Measurements from ENCODE around the gene RCAN3. TPM values are rescaled to one million over a fixed set of nuclear protein-coding genes. Genes with fewer than 3 reads are reported as not detected.

The RCAN3 gene
- total RNA-seq, 2 donors from 2014 or later = 103 to 151 TPM

- peaks cover 6% of the 10 kb centered on the region for H3K27me3 Mint-ChIP-seq (ENCODE audit: low read depth)
- no peaks in the 10 kb centered on the region for H3K36me3 Mint-ChIP-seq (ENCODE audit: insufficient read depth in 2 of 2)
- no peak overlapping the region for H3K27ac Mint-ChIP-seq
- H3K9me3 Mint-ChIP-seq = no peaks in the 10 kb centered on the region
- no peak for DNase-seq
- no peak overlapping the region for H3K4me3 Mint-ChIP-seq
- no peak for ATAC-seq (replicated peaks in 1 of 2)
- peaks cover 22% of the 10 kb centered on the region for H3K4me1 Mint-ChIP-seq (ENCODE audit: low read depth)
Measured at GRCh38 chr1:24551290-24551959, 48.8 kb downstream of the RCAN3 start.

GRCh38 chr1:24551960-24552571 lies 49.4 kb downstream of the RCAN3 start:
- no peak overlapping the region for H3K27ac Mint-ChIP-seq
- H3K27me3 Mint-ChIP-seq (ENCODE audit: low read depth) = peaks cover 10% of the 10 kb centered on the region
- H3K4me1 Mint-ChIP-seq (ENCODE audit: low read depth) = peaks cover 22% of the 10 kb centered on the region
- H3K4me3 Mint-ChIP-seq = no peak overlapping the region
- ATAC-seq (replicated peaks in 1 of 2) = no peak
- H3K36me3 Mint-ChIP-seq (ENCODE audit: insufficient read depth in 2 of 2) = no peaks in the 10 kb centered on the region
- no peak for DNase-seq
- H3K9me3 Mint-ChIP-seq = no peaks in the 10 kb centered on the region

GRCh38 chr1:24553931-24554330 lies 51.3 kb downstream of the RCAN3 start:
- no peak overlapping the region for H3K27ac Mint-ChIP-seq
- no peak for ATAC-seq (replicated peaks in 1 of 2)

GRCh38 chr1:24554714-24555113 lies 52.1 kb downstream of the RCAN3 start:
- H3K4me3 Mint-ChIP-seq = peak overlapping the region in 1 of 2 donors; percentile 15
- H3K27me3 Mint-ChIP-seq (ENCODE audit: low read depth) = peaks cover 14% of the 10 kb centered on the region
- no peaks in the 10 kb centered on the region for H3K9me3 Mint-ChIP-seq
- DNase-seq (no peak), ATAC-seq (replicated peaks in 1 of 2) (no peak)
- H3K36me3 Mint-ChIP-seq (ENCODE audit: insufficient read depth in 2 of 2) = no peaks in the 10 kb centered on the region
- peaks cover 18% of the 10 kb centered on the region for H3K4me1 Mint-ChIP-seq (ENCODE audit: low read depth)
- no peak overlapping the region for H3K27ac Mint-ChIP-seq

More at GRCh38 chr1:24553931-24554330, 51.3 kb downstream of the RCAN3 start:
- Mint-ChIP-seq H3K4me1 (ENCODE audit: low read depth) (peaks cover 18% of the 10 kb centered on the region), H3K27me3 (ENCODE audit: low read depth) (peaks cover 14% of the 10 kb centered on the region), H3K36me3 (ENCODE audit: insufficient read depth in 2 of 2) (no peaks in the 10 kb centered on the region), H3K4me3 (no peak overlapping the region), H3K9me3 (no peaks in the 10 kb centered on the region)
- DNase-seq = no peak

- peaks cover 18% of the 10 kb centered on the region for H3K4me1 Mint-ChIP-seq (ENCODE audit: low read depth)
- peak; percentile 45 to 46 for DNase-seq
- peaks cover 14% of the 10 kb centered on the region for H3K27me3 Mint-ChIP-seq (ENCODE audit: low read depth)
- no peaks in the 10 kb centered on the region for H3K36me3 Mint-ChIP-seq (ENCODE audit: insufficient read depth in 2 of 2)
- H3K4me3 Mint-ChIP-seq = peak within 1 kb of the TSS; percentile 80 to 82
- ATAC-seq (replicated peaks in 1 of 2) = peak; percentile 82 to 86
- no peaks in the 10 kb centered on the region for H3K9me3 Mint-ChIP-seq
- no peak within 1 kb of the TSS for H3K27ac Mint-ChIP-seq
Measured at GRCh38 chr1:24555591-24556413, 53.2 kb downstream of the RCAN3 start, which contains the start of gene NCMAP. Gene NCMAP (plus strand): TSS chr1:24556087. CDS start chr1:24595431, 39,344 bp downstream.

- Mint-ChIP-seq H3K4me3 (peak overlapping the region; percentile 22 to 80), H3K4me1 (ENCODE audit: low read depth) (peaks cover 15% of the 10 kb centered on the region), H3K9me3 (no peaks in the 10 kb centered on the region), H3K27ac (no peak overlapping the region), H3K36me3 (ENCODE audit: insufficient read depth in 2 of 2) (no peaks in the 10 kb centered on the region), H3K27me3 (ENCODE audit: low read depth) (peaks cover 14% of the 10 kb centered on the region)
- DNase-seq (no peak), ATAC-seq (replicated peaks in 1 of 2) (no peak)
Measured at GRCh38 chr1:24556414-24556795, 53.8 kb downstream of the RCAN3 start.

- Mint-ChIP-seq H3K27ac (no peak overlapping the region), H3K4me3 (no peak overlapping the region), H3K4me1 (ENCODE audit: low read depth) (peaks cover 17% of the 10 kb centered on the region), H3K36me3 (ENCODE audit: insufficient read depth in 2 of 2) (no peaks in the 10 kb centered on the region), H3K27me3 (ENCODE audit: low read depth) (peaks cover 17% of the 10 kb centered on the region), H3K9me3 (no peaks in the 10 kb centered on the region)
- ATAC-seq (replicated peaks in 1 of 2) (no peak), DNase-seq (no peak)
Measured at GRCh38 chr1:24557220-24557619, 54.6 kb downstream of the RCAN3 start.

- Mint-ChIP-seq H3K27ac (no peak overlapping the region), H3K27me3 (ENCODE audit: low read depth) (peaks cover 22% of the 10 kb centered on the region), H3K36me3 (ENCODE audit: insufficient read depth in 2 of 2) (no peaks in the 10 kb centered on the region), H3K4me3 (no peak overlapping the region), H3K4me1 (ENCODE audit: low read depth) (peaks cover 22% of the 10 kb centered on the region), H3K9me3 (no peaks in the 10 kb centered on the region)
- no peak for ATAC-seq (replicated peaks in 1 of 2)
- no peak for DNase-seq
Measured at GRCh38 chr1:24557711-24558131, 55.1 kb downstream of the RCAN3 start.

- Mint-ChIP-seq H3K36me3 (ENCODE audit: insufficient read depth in 2 of 2) (no peaks in the 10 kb centered on the region), H3K27ac (no peak overlapping the region), H3K4me3 (no peak overlapping the region), H3K4me1 (ENCODE audit: low read depth) (peaks cover 26% of the 10 kb centered on the region), H3K27me3 (ENCODE audit: low read depth) (peaks cover 23% of the 10 kb centered on the region), H3K9me3 (no peaks in the 10 kb centered on the region)
- ATAC-seq (replicated peaks in 1 of 2) (no peak), DNase-seq (no peak)
Measured at GRCh38 chr1:24558455-24558854, 55.8 kb downstream of the RCAN3 start.

- Mint-ChIP-seq H3K4me1 (ENCODE audit: low read depth) (peaks cover 26% of the 10 kb centered on the region), H3K36me3 (ENCODE audit: insufficient read depth in 2 of 2) (no peaks in the 10 kb centered on the region), H3K27me3 (ENCODE audit: low read depth) (peaks cover 23% of the 10 kb centered on the region), H3K4me3 (no peak overlapping the region), H3K9me3 (no peaks in the 10 kb centered on the region), H3K27ac (no peak overlapping the region)
- DNase-seq (no peak), ATAC-seq (replicated peaks in 1 of 2) (no peak)
Measured at GRCh38 chr1:24558902-24559791, 56.5 kb downstream of the RCAN3 start.

- Mint-ChIP-seq H3K4me3 (no peak overlapping the region), H3K4me1 (ENCODE audit: low read depth) (peaks cover 23% of the 10 kb centered on the region), H3K9me3 (no peaks in the 10 kb centered on the region), H3K27me3 (ENCODE audit: low read depth) (peaks cover 21% of the 10 kb centered on the region), H3K27ac (no peak overlapping the region), H3K36me3 (ENCODE audit: insufficient read depth in 2 of 2) (no peaks in the 10 kb centered on the region)
- ATAC-seq (replicated peaks in 1 of 2) = no peak
- DNase-seq = no peak
Measured at GRCh38 chr1:24560361-24560760, 57.7 kb downstream of the RCAN3 start.

GRCh38 chr1:24562625-24563024 lies 60.0 kb downstream of the RCAN3 start:
- peaks cover 9% of the 10 kb centered on the region for H3K27me3 Mint-ChIP-seq (ENCODE audit: low read depth)
- no peak overlapping the region for H3K4me3 Mint-ChIP-seq
- no peaks in the 10 kb centered on the region for H3K36me3 Mint-ChIP-seq (ENCODE audit: insufficient read depth in 2 of 2)
- no peak for DNase-seq
- H3K4me1 Mint-ChIP-seq (ENCODE audit: low read depth) = peaks cover 28% of the 10 kb centered on the region
- no peak overlapping the region for H3K27ac Mint-ChIP-seq
- no peak for ATAC-seq (replicated peaks in 1 of 2)
- H3K9me3 Mint-ChIP-seq = no peaks in the 10 kb centered on the region
